Psoas muscle (tissue), 8 donors: Measurements from ENCODE around the gene TBC1D5. TPM values are rescaled to one million over a fixed set of nuclear protein-coding genes. Genes with fewer than 3 reads are reported as not detected.
"Not testable (repeated sequence)": the region's sequence is repeated elsewhere in the genome, so short reads cannot be mapped to it uniquely, and the experiment has no call there.

Experiments used
- ATAC-seq, 4 donors: fragments of 200-7000 bp; cut with Tn5 transposase; one replicate each; pipeline ENCODE4 v1.9.1; 2020; ENCODE audit warnings: moderate library complexity in 3 of 4, mild to moderate bottlenecking in 2 of 4
- DNase-seq, 2 donors: peaks; one replicate each; pipeline ENCODE4 v3.0.0-alpha.2; 2020
- H3K27ac ChIP-seq: fragments of 200-600 bp; one replicate; pipeline ENCODE4 v1.8.0; 2022
- H3K27me3 ChIP-seq, 3 donors: fragments of 200-600 bp in 1 of 3; one replicate each; pipeline versions ENCODE4 v1.6.1 to v1.8.0; 2013 to 2022; ENCODE audit warnings: low read length in 2 of 3, mild to moderate bottlenecking in 2 of 3, moderate library complexity in 1 of 3; ENCODE audit not compliant: insufficient read depth in 3 of 3
- H3K36me3 ChIP-seq, 2 donors: fragments of 200-600 bp in 1 of 2; one replicate each; pipeline versions ENCODE4 v1.6.1 to v1.8.0; 2013 to 2022; ENCODE audit warnings: low read depth in 1 of 2, mild to moderate bottlenecking in 1 of 2, moderate library complexity in 1 of 2; ENCODE audit not compliant: insufficient read depth in 1 of 2
- H3K4me1 ChIP-seq: fragments of 200-600 bp; one replicate; pipeline ENCODE4 v1.8.0; 2022
- H3K4me3 ChIP-seq: fragments of 200-600 bp; one replicate; pipeline ENCODE4 v1.8.0; 2022; ENCODE audit warnings: mild to moderate bottlenecking
- H3K9me3 ChIP-seq: fragments of 200-600 bp; one replicate; pipeline ENCODE4 v1.8.0; 2022
- CTCF ChIP-seq: fragments of 200-600 bp; IDR thresholded peaks from one replicate; pipeline ENCODE4 v1.8.0; 2022; ENCODE audit warnings: antibody characterized with exemption
- WGBS, 3 donors: extraction: QIAGEN DNeasy Blood & Tissue Kit; methylation state at CpG; one replicate each; pipeline versions ENCODE4 v1.1.6 to v1.1.7; 2013; 5-methylcytosine and 5-hydroxymethylcytosine counted together
- intact Hi-C, 2 donors: fragments of 100-400 bp; cut with DNase I; formaldehyde crosslinking; loops; one replicate each; pipeline versions ENCODE4 v1.11.0 to v1.14.2; 2022
- polyA plus RNA-seq, 3 donors: library from polyadenylated mRNA; stranded (reverse); fragments of 200-250 nt; gene quantifications; one replicate each; pipeline ENCODE4 v1.2.3, GENCODE V29; 2013
- total RNA-seq, 4 donors: library from RNA; stranded (reverse); fragmentation: NEBNext Ultra II Directional in 2 of 4; extraction: Animal tissue kit (Norgen Biotek cat#: 25700) in 2 of 4; gene quantifications; one replicate each; pipeline versions ENCODE4 v1.2.1 to v1.2.4, GENCODE V29; 2021 to 2023
- donor health status: healthy with polysubstance abuse.
- donor health status: DM: no; HTN: no; CAD: no; lungs with moderate emphysema.
- donor health status: Bipolar disorder and iron deficiency.
- donor health status: healthy.
- donor health status: DM: yes; HTN: yes; CAD: no.
- donor health status: DM: no; HTN: no; CAD: no.
- donor health status: DM: no; HTN: no; CAD: no.
- donor health status: DM: yes; HTN: yes; CAD: no.

TBC1D5 gene
- total and polyA plus RNA-seq, 7 donors = 4.3 to 20.4 (median 13.3) TPM

- H3K36me3 ChIP-seq = no peaks in the 10 kb centered on the region
- H3K9me3 ChIP-seq = no peaks in the 10 kb centered on the region
- TF ChIP-seq CTCF = no peak
- ATAC-seq (no peak), DNase-seq (no peak)
- 94 to 99% (median 98%) methylated on average over 2 of the region's 2 CpGs for WGBS, 3 donors
- no peak overlapping the region for H3K27ac ChIP-seq
- peaks cover 2% of the 10 kb centered on the region for H3K4me1 ChIP-seq
- intact Hi-C loops = no loop called here
- no peak overlapping the region for H3K4me3 ChIP-seq
- H3K27me3 ChIP-seq = no peaks in the 10 kb centered on the region
These were observed 8.7 kb downstream of the TBC1D5 start for GRCh38 chr3:17733768-17734167.

GRCh38 chr3:17733215-17733614 is 9.2 kb downstream of the TBC1D5 start:
- Histone ChIP-seq H3K27me3 (no peaks in the 10 kb centered on the region), H3K4me1 (peaks cover 2% of the 10 kb centered on the region), H3K27ac (no peak overlapping the region), H3K9me3 (no peaks in the 10 kb centered on the region), H3K36me3 (no peaks in the 10 kb centered on the region), H3K4me3 (no peak overlapping the region)
- intact Hi-C loops = no loop called here
- 88 to 93% (median 89%) methylated on average over 3 of the region's 3 CpGs for WGBS, 3 donors
- TF ChIP-seq CTCF = no peak
- DNase-seq = no peak
- no peak for ATAC-seq

GRCh38 chr3:17730318-17730967 is 12.0 kb downstream of the TBC1D5 start:
- intact Hi-C loops = no loop called here
- ATAC-seq = peak in 1 of 4 donors; percentile 38
- no peak for DNase-seq
- H3K4me1 ChIP-seq = no peaks in the 10 kb centered on the region
- no peaks in the 10 kb centered on the region for H3K9me3 ChIP-seq
- H3K4me3 ChIP-seq = no peak overlapping the region
- WGBS, 3 donors = 40 to 73% (median 53%) methylated on average over 4 of the region's 4 CpGs
- no peak for TF ChIP-seq CTCF
- no peak overlapping the region for H3K27ac ChIP-seq
- no peaks in the 10 kb centered on the region for H3K27me3 ChIP-seq
- H3K36me3 ChIP-seq = no peaks in the 10 kb centered on the region

DNA sequence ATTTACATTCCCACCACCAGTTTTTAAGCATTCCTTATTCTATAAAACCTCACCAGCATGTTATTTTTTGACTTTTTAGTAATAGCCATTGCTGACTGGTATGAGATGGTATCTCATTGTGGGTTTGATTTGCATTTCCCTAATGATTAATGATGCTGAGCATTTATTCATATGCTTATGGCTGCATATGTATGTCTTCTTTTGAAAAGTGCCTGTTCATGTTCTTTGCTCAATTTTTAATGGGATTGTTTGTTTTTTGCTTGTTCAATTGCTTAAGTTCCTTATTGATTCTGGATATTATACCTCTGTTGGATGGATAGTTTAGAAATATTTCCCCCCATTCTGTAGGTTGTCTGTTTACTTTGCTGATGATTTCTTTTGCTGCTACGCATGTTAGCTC is 16.1 kb downstream of the TBC1D5 start:
- peaks cover 7% of the 10 kb centered on the region for H3K9me3 ChIP-seq
- WGBS, 3 donors = 97 to 100% (median 99%) methylated on average over 1 of the region's 1 CpG
- H3K27ac ChIP-seq = no peak overlapping the region
- no peaks in the 10 kb centered on the region for H3K27me3 ChIP-seq
- no peak overlapping the region for H3K4me3 ChIP-seq
- intact Hi-C loops = no loop called here
- H3K4me1 ChIP-seq = no peaks in the 10 kb centered on the region
- H3K36me3 ChIP-seq = no peaks in the 10 kb centered on the region
- no peak for DNase-seq
- TF ChIP-seq CTCF = no peak
- no peak for ATAC-seq

DNA sequence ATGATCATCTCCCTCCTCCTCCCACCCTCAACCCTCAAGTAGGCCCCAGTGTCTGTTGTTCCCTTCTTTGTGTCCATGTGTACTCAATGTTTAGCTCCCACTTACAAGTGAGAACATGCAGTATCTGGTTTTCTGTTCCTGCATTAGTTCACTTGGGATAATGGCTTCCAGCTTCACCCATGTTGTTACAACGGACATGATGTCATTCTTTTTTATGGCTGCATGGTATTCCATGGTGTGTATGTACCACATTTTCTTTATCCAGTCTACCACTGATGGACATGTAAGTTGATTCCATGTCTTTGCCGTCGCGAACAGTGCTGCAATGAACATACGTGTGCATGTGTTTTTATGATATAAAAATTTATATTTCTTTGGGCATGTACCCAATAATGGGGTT is 16.6 kb downstream of the TBC1D5 start:
- H3K27ac ChIP-seq, H3K4me1 ChIP-seq, H3K4me3 ChIP-seq, H3K36me3 ChIP-seq, DNase-seq, H3K9me3 ChIP-seq, intact Hi-C loops, ATAC-seq, H3K27me3 ChIP-seq: not testable (repeated sequence)
- WGBS, 3 donors = 95 to 98% (median 98%) methylated on average over 5 of the region's 5 CpGs
